GM20431 (cell line): ENCODE results near the gene CCDC12.

Experiments used
- in situ Hi-C: fragments of 300-500 bp; cut with MseI, MboI; formaldehyde crosslinking; loops from one replicate; pipeline ENCODE4 v1.15.0; 2020; ENCODE audit warnings: low sequenced_read_pairs; ENCODE audit not compliant: unreplicated experiment

The CCDC12 gene

DNA sequence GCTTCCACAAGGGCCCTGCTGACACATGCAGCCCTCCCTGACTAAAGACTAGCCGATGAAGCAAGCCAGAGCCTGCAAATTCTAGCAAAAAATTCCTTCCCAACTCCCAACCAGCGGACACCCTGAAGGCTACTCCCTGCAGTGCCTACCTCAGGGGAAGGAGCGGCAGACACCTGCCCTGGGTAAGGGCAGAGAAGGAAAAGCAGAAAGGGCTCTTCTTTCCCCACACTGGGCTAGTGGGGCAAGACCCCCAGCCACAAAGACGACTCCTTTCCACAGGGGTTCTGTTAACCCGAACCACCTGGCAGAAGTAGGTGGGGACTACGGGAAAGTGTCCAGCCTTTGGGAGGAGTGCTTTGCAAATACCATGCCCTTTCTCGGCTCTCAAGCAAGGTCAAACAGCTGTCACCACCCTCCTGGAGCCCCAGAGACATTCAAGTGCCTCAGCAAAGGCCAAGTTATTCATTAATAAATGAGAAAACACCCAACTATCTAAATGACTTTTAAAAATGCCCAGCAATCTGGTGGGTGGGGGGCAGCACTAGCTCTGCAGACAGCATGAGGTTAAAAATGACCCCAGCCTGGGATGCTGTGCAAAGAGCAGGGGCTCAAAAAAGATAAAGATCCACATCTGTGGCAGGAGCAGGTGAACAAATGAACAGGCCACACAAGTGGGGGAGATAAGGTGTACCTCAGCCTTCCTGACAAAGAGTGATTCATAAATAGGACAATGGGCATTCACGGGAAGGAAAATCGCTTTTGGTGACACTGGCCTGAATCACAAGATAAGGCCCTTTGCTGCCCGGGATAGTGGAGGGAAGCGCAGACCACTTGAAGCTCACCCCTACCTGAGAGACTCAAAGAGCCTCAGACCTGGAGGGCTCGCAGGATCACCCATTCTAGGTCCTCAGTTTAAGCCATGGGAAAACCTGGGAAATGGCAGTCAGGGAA lies 33.0 kb downstream of the CCDC12 start:
- in situ Hi-C loops = no loop called here

DNA sequence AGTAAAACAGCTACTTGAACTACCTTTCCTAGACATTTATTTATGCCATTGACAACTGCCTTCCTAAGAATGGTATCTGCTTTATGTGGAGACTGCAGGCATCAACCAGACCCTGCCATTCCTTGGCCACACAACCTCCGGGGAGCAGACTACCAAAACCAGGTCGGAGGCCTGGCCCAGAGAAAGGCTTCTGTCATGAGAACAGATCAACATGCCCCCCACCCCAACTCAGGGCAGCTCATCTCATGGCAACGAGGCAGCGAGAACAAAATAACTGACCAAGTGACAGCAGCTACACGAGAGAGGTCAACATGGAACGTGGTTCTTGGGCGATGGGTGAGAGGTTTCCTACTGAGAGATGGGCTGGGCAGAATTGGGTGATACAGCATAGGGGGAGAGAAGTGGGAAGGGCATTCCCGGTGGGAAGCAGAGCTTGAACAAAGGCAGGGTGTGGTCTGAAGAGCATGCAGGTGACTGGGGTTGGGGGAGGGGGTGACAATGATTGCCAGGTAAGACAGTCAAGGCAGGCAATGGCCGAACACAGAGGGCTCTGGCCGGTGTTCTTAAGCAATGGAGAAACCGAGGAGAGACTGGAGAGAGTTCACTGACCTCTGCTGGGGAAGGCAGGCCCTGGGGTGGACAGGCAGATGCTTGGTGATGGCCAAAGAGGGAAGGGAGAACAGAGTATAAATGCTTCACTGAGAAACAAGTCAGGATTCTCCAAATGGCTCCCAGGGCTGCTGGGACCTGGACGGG lies 33.9 kb downstream of the CCDC12 start:
- in situ Hi-C loops = no loop called here

DNA sequence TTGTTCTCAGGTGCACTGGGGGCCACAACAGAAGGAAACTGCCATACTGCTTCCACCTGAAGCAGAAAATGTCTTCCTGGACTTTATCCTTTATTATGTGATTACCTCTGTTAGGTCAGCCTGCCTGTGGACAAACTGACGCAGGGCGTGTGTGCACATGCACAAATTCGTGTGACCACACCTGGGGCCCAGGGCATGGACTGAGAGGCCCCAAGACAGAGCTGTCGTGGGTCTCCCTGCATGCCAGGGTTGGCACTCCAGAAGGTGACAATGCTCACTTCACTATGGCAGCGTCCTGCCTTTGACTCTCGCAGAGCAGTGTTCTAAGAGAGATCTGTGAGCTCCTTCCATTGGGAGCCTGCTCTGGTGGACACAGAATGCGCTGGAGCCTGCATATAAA lies 34.5 kb downstream of the CCDC12 start:
- in situ Hi-C loops = no loop called here

DNA sequence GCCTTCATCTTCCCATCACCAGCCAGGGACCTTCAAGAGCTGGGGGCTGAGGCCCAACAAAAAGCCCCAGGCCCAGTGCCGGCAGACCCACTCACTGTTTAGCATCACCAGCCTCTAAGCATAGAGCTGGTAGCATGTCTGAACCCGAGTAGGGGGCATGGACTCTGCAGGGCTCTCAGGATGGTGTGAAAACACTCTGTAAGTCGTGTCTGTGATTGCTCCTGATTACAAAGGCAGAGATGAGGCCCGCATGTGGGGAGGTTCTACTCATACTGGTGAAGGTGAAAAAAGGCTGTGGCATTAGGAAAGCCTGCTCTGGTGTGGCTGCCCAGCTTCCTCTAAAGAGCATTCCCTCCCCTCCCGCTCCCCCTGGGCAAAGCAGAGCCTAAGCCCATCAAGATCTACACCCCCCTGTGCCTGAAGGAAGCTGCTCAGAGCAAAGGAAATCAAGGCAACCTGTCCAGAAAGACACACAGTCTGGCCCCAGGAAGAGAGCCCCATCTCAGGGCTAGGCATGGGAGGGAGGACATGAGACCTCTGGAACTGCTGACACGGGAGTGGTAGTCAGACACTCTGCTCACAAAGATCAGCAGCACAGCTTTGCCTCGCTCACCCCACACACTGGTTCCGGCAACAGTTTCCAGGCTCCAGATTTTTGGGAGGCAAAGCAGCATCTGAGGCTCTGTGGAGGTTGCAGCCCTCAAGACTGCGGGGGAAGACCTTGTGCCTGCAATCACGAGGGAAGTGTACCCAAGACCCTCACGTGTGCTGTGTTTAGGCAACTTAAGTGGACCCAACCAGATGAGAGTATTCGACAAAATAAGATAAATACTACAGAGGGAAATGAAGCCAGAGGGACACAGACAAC lies 36.7 kb downstream of the CCDC12 start:
- in situ Hi-C loops = no loop called here

DNA sequence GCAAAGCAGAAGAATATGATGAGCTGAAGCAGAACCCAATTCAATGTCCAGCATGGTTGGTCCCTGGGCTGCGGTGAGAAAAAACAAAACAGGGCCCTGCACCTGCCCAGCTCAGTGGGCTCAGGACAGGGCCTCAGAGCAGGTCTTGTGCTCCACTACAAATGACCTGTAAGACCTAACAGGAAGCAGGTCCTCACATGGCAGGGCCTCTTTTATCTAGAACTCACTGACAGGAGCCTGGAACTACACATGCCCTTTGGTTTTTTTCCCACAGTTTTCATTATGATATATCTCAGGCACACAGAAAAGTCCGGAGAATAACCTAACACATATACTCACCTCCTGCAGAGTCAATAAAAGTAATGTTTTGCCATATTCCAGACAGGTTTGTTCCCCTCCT lies 38.4 kb downstream of the CCDC12 start:
- in situ Hi-C loops = no loop called here

DNA sequence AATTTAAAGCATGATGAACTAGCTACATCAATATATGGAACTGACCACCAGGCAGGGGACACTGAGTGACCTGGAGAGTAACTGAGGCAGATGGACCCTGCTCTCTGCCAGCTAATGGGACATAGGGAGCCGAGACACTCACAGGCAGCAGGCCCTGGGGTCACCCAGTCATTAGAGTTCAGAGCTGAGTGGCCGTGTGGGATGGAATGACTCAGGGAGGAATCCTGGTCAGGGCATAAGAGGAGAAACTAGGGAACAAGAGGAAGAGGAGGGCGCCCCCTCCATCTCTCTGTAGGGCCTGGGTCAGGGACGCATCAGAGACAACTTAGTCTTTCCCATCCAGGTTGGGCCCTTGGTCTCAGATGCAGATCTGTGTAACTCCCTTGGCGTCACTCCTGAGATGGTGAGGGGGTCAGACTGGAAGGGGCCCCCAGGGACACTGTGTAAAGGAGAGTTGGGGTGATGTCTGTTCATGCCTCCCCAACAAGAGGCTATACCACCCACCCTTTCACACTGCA lies 39.8 kb downstream of the CCDC12 start:
- in situ Hi-C loops = no loop called here

DNA sequence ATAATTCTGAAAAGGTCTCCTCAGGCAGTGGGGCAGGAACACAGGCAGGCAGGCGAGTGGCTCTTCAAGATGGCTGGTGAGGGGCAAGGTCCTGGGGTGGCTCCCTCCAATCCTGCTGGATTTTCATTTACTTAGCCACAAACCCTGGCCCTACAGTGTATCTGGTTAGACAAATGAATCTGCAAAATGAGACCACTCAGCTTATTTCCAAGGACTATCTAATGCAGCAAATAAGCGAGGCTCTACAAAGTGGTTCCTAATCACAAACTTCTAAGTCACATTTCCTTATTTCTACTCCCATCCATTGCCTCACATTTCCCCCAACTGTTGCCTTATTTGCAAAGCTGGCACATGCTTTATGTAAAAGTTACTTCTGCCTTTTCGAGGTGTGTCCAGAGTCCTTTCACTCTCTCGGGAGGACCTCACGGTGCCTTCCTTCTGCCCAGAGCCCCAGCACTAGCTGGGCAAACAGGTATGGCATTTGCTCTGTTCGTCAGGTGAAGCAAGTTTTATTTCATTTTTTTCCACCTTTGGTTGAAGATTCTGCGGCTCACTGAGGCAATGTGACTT lies 40.5 kb downstream of the CCDC12 start:
- in situ Hi-C loops = no loop called here

DNA sequence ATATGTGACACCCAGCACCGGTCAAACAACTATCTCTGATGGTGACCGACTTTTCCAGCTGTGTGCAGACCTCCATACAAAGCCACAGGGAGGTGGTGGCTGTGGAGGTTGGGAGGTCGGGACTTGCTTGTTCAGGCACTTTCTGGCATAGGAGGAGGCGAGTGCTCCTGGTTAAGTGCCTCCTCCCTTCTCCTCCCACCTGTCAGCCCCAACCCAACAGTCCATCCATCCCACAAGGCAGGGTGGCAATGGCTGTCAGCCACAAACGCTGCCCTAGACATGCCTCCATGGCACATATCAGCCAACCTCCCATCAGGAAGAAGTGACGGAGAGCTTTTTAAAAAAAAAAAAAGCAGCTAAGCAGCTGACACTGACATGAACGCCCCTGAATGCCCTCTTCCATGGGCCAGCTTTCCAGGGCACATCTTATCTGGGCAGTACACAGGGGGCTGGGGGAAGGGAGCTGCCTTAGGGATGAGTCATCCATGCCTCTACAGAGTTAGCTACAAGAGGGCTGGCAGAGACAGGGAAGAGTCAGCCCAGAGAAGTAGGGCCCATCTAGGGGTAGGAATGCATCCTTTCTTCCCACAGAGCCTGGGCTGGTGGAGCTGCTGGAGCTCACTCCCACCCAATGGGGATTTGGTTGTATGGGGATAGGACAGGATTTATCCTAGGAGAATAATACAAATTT lies 41.2 kb downstream of the CCDC12 start:
- in situ Hi-C loops = no loop called here

DNA sequence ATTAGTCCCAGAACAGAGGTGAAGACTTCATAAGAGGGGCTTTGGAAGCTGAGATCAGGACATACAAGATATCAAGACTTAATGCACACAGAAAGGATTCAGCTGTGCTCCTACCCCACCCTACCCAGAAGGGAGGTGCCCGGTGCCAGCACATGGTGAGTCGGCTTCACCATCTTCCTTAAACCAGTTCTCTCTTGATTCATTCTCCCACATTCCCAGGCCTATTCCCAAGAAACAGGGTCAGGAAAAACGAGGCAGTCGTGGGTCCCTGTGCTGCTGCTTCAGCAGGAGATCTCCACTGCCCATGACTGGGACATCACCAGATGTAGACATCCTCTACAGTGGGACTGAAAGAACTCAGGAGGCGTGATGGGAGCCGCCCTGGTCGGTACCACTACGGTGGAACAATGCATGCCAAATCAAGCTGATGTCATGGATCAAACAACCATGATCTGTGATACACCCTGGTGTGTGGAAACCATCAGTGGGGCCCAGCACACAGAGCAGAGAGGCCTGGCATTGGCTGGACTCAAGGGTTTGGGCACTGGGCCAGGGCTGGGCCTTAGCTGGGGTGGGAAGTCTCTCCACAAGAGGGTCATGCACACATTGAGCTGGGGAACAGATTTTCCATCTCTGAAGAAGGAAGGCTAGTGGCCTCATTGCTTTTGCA lies 41.9 kb downstream of the CCDC12 start:
- in situ Hi-C loops = no loop called here

DNA sequence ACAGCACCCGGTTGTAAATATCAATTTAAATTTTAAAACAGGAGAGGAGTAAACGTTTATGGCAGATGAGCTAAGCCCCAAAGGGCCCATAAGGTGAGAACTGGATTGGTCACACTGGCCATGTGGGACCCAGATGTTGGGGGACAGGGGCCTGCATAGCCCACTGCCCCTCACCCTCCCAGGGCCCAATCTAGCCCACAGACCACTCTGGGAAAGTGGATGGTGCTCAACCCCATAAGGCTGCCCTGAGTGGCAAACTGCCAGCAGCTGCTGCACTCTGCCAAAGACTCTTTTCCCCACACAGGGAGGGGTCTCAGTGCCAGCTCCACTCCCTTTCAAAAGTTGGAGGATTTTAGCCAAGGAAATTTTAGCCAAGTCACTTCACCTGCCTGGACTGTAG lies 42.5 kb downstream of the CCDC12 start:
- in situ Hi-C loops = no loop called here

DNA sequence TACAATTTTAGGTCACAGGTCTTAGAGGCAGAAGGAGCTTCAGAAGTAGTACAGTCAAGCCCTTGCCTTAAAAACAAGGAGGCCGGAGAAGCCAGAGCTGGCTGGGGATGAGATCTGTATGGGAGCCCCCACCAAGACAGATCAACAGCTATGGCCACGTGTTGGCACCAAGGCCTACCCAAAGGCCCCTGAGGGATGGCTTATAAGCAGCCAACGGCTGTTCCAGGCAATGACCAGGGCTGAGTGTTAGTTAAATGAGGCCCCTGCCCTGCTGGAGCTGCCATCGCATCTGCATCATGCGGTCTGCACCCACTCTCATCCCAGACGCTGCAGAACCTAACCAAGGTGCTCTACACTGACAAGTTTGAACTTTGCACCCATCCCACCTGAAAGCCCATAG lies 43.3 kb downstream of the CCDC12 start:
- in situ Hi-C loops = no loop called here

DNA sequence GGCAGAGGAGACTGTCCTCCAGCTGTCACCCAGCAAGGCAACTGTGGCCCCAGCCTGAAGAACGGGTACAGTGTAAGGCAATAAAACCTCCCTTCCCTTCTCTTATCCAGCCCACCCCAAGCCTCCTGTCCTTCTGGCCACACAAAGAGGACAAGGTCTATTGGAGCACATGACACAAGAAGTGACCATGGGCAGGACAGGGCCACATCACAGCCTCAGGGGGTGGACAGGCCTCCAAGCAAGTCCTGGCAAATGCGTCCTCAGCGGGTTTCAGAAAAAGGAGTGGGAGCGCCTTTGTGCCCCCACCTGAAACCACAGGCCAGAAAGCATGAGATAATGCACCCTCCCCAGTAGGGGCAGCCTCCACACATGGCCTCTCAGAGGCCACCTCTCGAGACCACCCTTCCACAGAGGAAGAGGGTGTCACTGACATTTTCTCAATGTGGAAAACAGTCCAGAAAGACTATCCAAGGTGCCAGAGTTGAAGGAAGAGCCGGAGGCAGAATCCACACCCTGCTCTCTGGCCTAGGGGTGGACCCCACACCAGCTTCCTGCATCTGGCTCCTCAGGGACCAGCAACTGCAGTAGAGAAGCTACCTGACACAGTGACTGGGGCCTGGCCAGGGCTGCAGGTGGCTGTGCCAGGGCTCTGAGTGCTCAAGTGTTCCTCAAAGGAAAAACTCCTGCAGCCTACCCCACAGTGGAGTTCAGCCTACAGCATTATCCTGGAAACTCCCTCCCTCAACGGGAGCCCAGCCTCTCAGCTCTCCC lies 43.9 kb downstream of the CCDC12 start:
- in situ Hi-C loops = no loop called here

DNA sequence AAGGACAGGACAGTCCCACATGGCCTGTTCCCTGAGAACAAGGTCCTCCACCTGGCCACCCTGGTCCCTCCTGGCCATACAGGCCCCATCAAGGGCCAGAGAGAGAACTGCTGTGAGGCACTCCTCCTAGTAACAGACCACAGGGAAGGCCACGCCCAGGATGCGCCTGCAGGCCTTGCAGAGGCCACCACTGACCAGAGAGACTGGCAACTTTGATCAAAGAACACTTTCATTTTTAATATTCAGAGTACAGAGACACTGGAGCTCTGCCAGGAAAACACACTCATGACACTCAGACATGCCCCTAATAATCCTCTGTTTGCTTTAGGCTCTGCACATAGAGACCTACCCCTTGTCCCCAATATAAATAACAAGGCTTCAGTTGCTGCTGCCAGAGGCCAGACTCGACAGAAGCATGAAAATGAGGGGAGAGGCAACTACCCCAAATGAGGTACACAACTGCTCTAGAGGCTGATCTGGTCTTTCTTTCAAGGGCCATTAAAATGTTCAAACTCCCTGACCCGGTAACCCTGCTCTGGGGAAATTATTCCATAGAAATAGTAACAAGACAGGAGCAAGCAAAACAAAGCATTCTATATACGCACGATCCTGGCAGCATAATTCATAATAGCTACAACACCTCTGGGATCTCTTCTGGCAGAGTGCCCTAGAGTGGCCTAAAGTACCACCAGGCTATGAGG lies 44.8 kb downstream of the CCDC12 start:
- in situ Hi-C loops = no loop called here

DNA sequence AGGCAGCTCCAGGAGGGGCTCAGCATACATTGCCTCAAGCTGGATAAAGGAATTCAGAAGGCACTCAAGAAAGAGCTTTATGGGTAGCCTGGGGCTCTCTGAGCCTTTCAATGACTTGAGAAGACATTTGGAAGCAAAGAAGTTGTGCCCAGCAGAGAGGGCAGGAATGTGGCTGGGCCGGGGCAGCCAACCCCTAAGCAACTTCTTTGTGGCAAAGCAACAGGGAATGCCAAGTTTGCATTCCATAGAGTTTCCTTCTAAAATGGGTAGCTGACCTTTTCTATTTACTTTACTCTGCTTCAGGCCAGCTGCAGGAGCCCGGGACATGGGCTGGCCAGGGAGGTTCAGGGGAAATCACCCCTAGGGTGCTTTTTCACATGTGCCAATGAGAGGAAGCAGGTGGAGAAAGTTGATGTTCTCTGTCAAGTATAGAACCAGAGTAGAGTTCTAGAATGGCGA lies 45.6 kb downstream of the CCDC12 start:
- in situ Hi-C loops = no loop called here

DNA sequence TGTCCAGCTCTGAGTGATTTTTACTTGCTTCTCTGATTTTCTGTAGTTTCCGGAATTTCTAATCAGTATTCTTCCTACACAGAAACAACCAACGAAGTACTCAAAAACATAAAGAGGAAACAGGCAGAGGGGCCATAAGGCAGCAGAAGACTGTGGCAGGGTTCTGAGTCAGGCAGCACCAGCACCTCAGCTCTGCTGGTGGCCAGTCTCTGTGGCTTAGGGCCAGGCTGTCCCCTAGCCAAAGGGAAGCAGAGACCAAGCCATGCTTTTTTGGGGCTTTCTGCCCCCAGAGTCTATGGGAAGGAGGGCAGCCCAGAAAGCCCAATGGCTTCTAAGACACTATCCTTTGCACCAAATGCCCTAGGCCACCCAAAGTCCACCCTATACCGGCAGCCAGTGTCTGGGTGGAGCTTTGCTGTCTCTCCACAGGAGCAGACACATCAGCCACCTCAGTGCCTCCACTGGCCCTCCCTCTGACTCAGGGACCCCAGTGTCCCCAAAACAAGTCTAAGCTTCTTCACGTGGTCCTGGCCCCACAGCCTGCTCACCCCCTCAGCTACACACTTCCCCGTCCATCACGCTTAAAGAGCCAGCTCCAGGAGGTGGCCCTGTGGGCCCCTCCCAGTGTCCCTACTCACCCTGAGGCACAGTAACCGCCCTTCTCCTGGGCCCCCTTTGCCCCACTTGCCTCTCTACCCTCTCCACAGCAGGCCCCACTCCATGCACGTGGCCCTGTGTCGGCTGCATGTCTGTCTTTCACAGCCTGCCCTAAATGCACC lies 46.2 kb downstream of the CCDC12 start:
- in situ Hi-C loops = no loop called here

DNA sequence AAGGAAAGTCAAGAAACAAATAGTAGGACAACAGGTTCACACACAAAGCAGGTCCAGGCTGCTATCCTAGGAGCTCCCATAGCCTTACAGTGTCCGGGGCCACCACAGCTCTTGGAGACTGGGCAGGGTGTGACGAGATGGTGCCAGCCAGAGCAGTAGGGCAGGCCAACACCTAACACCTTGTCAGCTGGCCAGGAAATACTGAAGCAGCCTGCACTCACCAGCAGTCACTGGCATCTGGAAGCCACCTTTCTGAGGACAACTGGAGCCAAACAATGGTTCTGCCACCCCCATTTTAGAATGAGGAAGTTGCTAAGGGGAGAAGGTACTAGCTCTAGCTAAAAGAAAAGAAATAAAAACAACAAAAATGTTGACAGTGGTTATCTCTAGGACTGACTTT lies 47.2 kb downstream of the CCDC12 start:
- in situ Hi-C loops = no loop called here

DNA sequence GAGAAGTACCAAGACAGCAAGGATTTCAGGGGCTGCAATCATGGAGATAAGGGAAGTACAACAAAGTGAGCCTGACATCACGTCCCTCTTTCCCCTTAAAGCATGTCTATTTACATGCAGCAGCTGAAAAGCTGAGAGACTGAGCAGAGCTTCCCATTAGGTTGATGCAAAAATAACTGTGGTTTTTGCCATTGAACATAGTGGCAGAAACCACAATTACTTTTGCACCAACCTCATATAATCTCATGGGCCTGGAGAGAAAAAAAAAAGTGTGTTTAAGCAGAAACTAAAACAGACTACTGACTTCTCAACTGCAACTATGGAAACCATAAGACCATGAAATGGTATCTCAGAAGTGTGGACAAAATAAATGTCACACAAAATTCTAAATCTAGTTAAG lies 48.3 kb downstream of the CCDC12 start:
- in situ Hi-C loops = no loop called here
